OCI-LY7 (cell line): Measurements from ENCODE around the gene TRIM29. TPM values are rescaled to one million over a fixed set of nuclear protein-coding genes. Genes with fewer than 3 reads are reported as not detected.

ENCODE experiments used
- BruUV-seq: library from RNA; stranded (reverse); fragments of 400-500 nt; replicated peaks from 2 replicates; lab custom pipeline; 2021; lab: Mats Ljungman, UMichigan
- CTCF ChIA-PET: fragments of 300-600 bp; sonication (Branson Sonifier 250); formaldehyde crosslinking; loops from one replicate; lab custom pipeline; 2022; ENCODE audit warnings: antibody characterized with exemption; ENCODE audit not compliant: unreplicated experiment; lab: Charles Lee
- POLR2A ChIA-PET: fragments of 300-600 bp; sonication (Branson Sonifier 250); formaldehyde crosslinking; loops from one replicate; lab custom pipeline; 2022; ENCODE audit warnings: antibody characterized with exemption; lab: Charles Lee
- DNase-seq: peaks from one replicate; pipeline ENCODE4 v3.0.0-alpha.2; 2015; ENCODE audit warnings: low spot score
- H2AFZ ChIP-seq: fragments of 200-600 bp; sonication (generic), shearing (Covaris generic); 2 replicates; pipeline ENCODE4 v1.6.1; 2014; ENCODE audit warnings: mild to moderate bottlenecking, antibody characterized with exemption, low read length, moderate library complexity
- H3K27ac ChIP-seq: fragments of 200-600 bp; sonication (generic); 2 replicates; pipeline ENCODE4 v1.5.1; 2014; ENCODE audit warnings: mixed run types, low read depth, mild to moderate bottlenecking, moderate library complexity, low read length, inconsistent platforms; ENCODE audit not compliant: poor library complexity, severe bottlenecking
- H3K36me3 ChIP-seq: fragments of 200-600 bp; sonication (generic); 2 replicates; pipeline ENCODE4 v1.6.1; 2014; ENCODE audit warnings: mild to moderate bottlenecking, antibody characterized with exemption, low read length, moderate library complexity, mixed read lengths; ENCODE audit not compliant: insufficient read depth
- H3K4me1 ChIP-seq: fragments of 200-600 bp; sonication (generic); 2 replicates; pipeline ENCODE4 v1.5.1; 2014; ENCODE audit warnings: mild to moderate bottlenecking, low read length; ENCODE audit not compliant: insufficient read depth, poor library complexity, severe bottlenecking
- H3K4me2 ChIP-seq: fragments of 200-600 bp; sonication (generic); 2 replicates; pipeline ENCODE4 v1.6.1; 2014; ENCODE audit warnings: mild to moderate bottlenecking, low read length
- H3K4me3 ChIP-seq: fragments of 200-600 bp; sonication (generic); 2 replicates; pipeline ENCODE4 v1.5.1; 2014; ENCODE audit warnings: mild to moderate bottlenecking, low read depth, low read length; ENCODE audit not compliant: poor library complexity, severe bottlenecking
- H3K79me2 ChIP-seq: fragments of 200-600 bp; sonication (generic); 2 replicates; pipeline ENCODE4 v1.6.1; 2016; ENCODE audit warnings: low read depth, mild to moderate bottlenecking, low read length, moderate library complexity, mixed read lengths; ENCODE audit not compliant: insufficient read depth
- H3K9me2 ChIP-seq: fragments of 200-600 bp; sonication (generic); 2 replicates; pipeline ENCODE4 v1.6.1; 2016; ENCODE audit warnings: mild to moderate bottlenecking, low read length, mixed read lengths; ENCODE audit not compliant: insufficient read depth
- H3K9me3 ChIP-seq: fragments of 200-600 bp; sonication (generic); 2 replicates; pipeline ENCODE4 v1.6.1; 2014; ENCODE audit warnings: mild to moderate bottlenecking, mixed run types, low read length, mixed read lengths
- H4K20me1 ChIP-seq: fragments of 200-600 bp; sonication (generic); 2 replicates; pipeline ENCODE4 v1.6.1; 2014; ENCODE audit warnings: mild to moderate bottlenecking, antibody characterized with exemption, low read length, moderate library complexity, mixed read lengths; ENCODE audit not compliant: insufficient read depth
- CTCF ChIP-seq: fragments of 200-600 bp; sonication (generic); conservative IDR thresholded peaks from 2 replicates; pipeline ENCODE4 v1.5.1; 2014; ENCODE audit warnings: mild to moderate bottlenecking, antibody characterized with exemption, low read length, moderate library complexity, mixed read lengths
- EZH2phosphoT487 ChIP-seq: fragments of 200-600 bp; sonication (generic); IDR thresholded peaks from 2 replicates; pipeline ENCODE4 v1.6.1; 2018; ENCODE audit warnings: low read depth, borderline replicate concordance, mild to moderate bottlenecking, mixed run types, antibody characterized with exemption, low read length, moderate library complexity, mixed read lengths
- intact Hi-C: fragments of 100-400 bp; cut with micrococcal nuclease; formaldehyde crosslinking; loops from one replicate; pipeline ENCODE4 v1.10.0; 2022; ENCODE audit not compliant: unreplicated experiment
- total RNA-seq, 2 experiments: library from RNA; depleted of rRNA in 1 of 2; stranded (reverse); fragments of >200 nt in 1 of 2; shearing (Covaris generic) in 1 of 2; gene quantifications; 2 replicates each; pipeline ENCODE4 v1.2.3, GENCODE V29; 2014 to 2022

The TRIM29 gene
- total RNA-seq, 2 experiments from 2014 or later = not detected

GRCh38 chr11:120131941-120132644, 5.8 kb downstream of the TRIM29 start:
- H3K4me3 ChIP-seq = no peak overlapping the region
- ChIA-PET CTCF (no interaction called here), POLR2A (no interaction called here)
- no peak for DNase-seq
- H3K4me1 ChIP-seq = no peaks in the 10 kb centered on the region
- TF ChIP-seq CTCF = no peak
- no peak for TF ChIP-seq EZH2phosphoT487
- H3K36me3 ChIP-seq = no peaks in the 10 kb centered on the region
- no peaks in the 10 kb centered on the region for H4K20me1 ChIP-seq
- H3K9me2 ChIP-seq = no peaks in the 10 kb centered on the region
- H2AFZ ChIP-seq = no peak overlapping the region
- H3K79me2 ChIP-seq = no peaks in the 10 kb centered on the region
- H3K4me2 ChIP-seq = no peak overlapping the region
- H3K9me3 ChIP-seq = no peaks in the 10 kb centered on the region
- BruUV-seq = no TSS peak
- no peak overlapping the region for H3K27ac ChIP-seq
- intact Hi-C loops = no loop called here

GRCh38 chr11:120130991-120131760, 6.7 kb downstream of the TRIM29 start:
- CTCF ChIA-PET = no interaction called here
- no peaks in the 10 kb centered on the region for H3K79me2 ChIP-seq
- H3K27ac ChIP-seq = no peak overlapping the region
- no peak overlapping the region for H3K4me2 ChIP-seq
- no TSS peak for BruUV-seq
- H3K9me2 ChIP-seq = no peaks in the 10 kb centered on the region
- no peak for DNase-seq
- no peaks in the 10 kb centered on the region for H4K20me1 ChIP-seq
- no peak for TF ChIP-seq EZH2phosphoT487
- TF ChIP-seq CTCF = no peak
- POLR2A ChIA-PET = no interaction called here
- no peaks in the 10 kb centered on the region for H3K36me3 ChIP-seq
- no peak overlapping the region for H2AFZ ChIP-seq
- no peak overlapping the region for H3K4me3 ChIP-seq
- no peaks in the 10 kb centered on the region for H3K9me3 ChIP-seq
- H3K4me1 ChIP-seq = no peaks in the 10 kb centered on the region
- intact Hi-C loops = no loop called here
